H1 (cell line): Measurements from ENCODE around the gene CRTC1.

Experiments
- CREB1 ChIP-seq: IDR thresholded peaks from 2 replicates; pipeline ENCODE4 v1.6.1; 2012; ENCODE audit warnings: inconsistent platforms
- EGR1 ChIP-seq: IDR thresholded peaks from 2 replicates; pipeline ENCODE4 v1.6.1; 2011; ENCODE audit warnings: low read depth, low read length, borderline replicate concordance
- EP300 ChIP-seq, 2 experiments: IDR thresholded peaks; 1 replicate in 1 of 2; 2 replicates in 1 of 2; pipeline ENCODE4 v1.6.1; 2011 to 2012; ENCODE audit warnings: low read depth in 2 of 2, low read length in 2 of 2, mild to moderate bottlenecking in 2 of 2, borderline replicate concordance in 1 of 2, inconsistent platforms in 1 of 2, moderate library complexity in 1 of 2
- EZH2 ChIP-seq: fragments of 200-600 bp; sonication (generic); IDR thresholded peaks from 2 replicates; pipeline ENCODE4 v1.7.1; 2012; ENCODE audit warnings: low read depth, mild to moderate bottlenecking, moderate library complexity, low read length, inconsistent platforms; ENCODE audit not compliant: severe bottlenecking
- JUN ChIP-seq: IDR thresholded peaks from 2 replicates; pipeline ENCODE4 v1.6.1; 2011; ENCODE audit warnings: low read depth, mild to moderate bottlenecking, improper control_type of control experiment, low read length
- JUND ChIP-seq: IDR thresholded peaks from 2 replicates; pipeline ENCODE4 v1.6.1; 2011; ENCODE audit warnings: mild to moderate bottlenecking, improper control_type of control experiment, low read length
- POLR2A ChIP-seq, 2 experiments: IDR thresholded peaks; 1 replicate in 1 of 2; 2 replicates in 1 of 2; pipeline ENCODE4 v1.6.1; 2011; ENCODE audit warnings: low read depth in 2 of 2, low read length in 2 of 2, mild to moderate bottlenecking in 2 of 2; ENCODE audit errors: control extremely low read depth in 1 of 2
- POLR2AphosphoS5 ChIP-seq: IDR thresholded peaks from 2 replicates; pipeline ENCODE4 v1.6.1; 2011; ENCODE audit warnings: low read depth, low read length
- RFX5 ChIP-seq: IDR thresholded peaks from 2 replicates; pipeline ENCODE4 v1.6.1; 2011; ENCODE audit warnings: low read depth, low read length, improper control_type of control experiment, borderline replicate concordance
- RNF2 ChIP-seq: fragments of 200-900, 300-1000 bp; sonication (generic); IDR thresholded peaks from 2 replicates; pipeline ENCODE4 v1.7.1; 2016; ENCODE audit warnings: borderline replicate concordance, low read depth, mild to moderate bottlenecking, antibody characterized with exemption, low read length; ENCODE audit not compliant: poor library complexity, severe bottlenecking; ENCODE audit errors: missing control alignments
- TCF12 ChIP-seq: IDR thresholded peaks from 2 replicates; pipeline ENCODE4 v1.6.1; 2011; ENCODE audit warnings: low read depth, mild to moderate bottlenecking, low read length
- TEAD4 ChIP-seq: IDR thresholded peaks from 2 replicates; pipeline ENCODE4 v1.6.1; 2012; ENCODE audit warnings: low read depth, low read length, inconsistent platforms, mixed read lengths
- TF ChIP-seq, protein P1 (sequence below), 3 experiments: IDR thresholded peaks; 1 replicate in 2 of 3; 2 replicates in 1 of 3; pipeline versions ENCODE4 v1.5.1 to v1.6.1; 2011; ENCODE audit warnings: low read length in 3 of 3, mild to moderate bottlenecking in 3 of 3, inconsistent platforms in 2 of 3, low read depth in 1 of 3, moderate library complexity in 1 of 3; ENCODE audit not compliant: insufficient read depth in 1 of 3; ENCODE audit errors: control extremely low read depth in 1 of 3
- TF ChIP-seq, protein P2 (sequence below): IDR thresholded peaks from 2 replicates; pipeline ENCODE4 v1.6.1; 2012; ENCODE audit warnings: low read length, inconsistent platforms

DNA sequence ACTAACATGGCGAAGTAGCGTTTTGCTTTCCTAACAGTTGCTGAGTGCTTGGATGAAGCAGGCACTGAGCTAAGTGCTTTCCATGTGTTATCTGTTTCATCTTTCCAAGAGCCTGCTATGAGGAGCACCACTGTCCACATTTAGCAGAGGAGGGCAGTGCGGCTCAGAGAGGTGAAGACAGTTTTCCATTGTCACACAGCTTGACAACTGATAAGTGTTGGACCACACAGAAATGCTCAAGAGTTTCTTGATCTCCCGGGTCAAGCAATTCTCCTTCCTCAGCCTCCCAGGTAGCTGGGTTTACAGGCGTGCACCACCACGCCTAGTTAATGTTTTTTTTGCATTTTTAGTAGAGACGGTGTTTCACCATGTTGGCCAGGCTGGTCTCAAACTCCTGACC lies 6.8 kb upstream of the CRTC1 start:
- TF ChIP-seq, protein P1, sequence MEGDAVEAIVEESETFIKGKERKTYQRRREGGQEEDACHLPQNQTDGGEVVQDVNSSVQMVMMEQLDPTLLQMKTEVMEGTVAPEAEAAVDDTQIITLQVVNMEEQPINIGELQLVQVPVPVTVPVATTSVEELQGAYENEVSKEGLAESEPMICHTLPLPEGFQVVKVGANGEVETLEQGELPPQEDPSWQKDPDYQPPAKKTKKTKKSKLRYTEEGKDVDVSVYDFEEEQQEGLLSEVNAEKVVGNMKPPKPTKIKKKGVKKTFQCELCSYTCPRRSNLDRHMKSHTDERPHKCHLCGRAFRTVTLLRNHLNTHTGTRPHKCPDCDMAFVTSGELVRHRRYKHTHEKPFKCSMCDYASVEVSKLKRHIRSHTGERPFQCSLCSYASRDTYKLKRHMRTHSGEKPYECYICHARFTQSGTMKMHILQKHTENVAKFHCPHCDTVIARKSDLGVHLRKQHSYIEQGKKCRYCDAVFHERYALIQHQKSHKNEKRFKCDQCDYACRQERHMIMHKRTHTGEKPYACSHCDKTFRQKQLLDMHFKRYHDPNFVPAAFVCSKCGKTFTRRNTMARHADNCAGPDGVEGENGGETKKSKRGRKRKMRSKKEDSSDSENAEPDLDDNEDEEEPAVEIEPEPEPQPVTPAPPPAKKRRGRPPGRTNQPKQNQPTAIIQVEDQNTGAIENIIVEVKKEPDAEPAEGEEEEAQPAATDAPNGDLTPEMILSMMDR (IDR thresholded peaks at IDR 0.05; ENCODE audit: control extremely low read depth in 1 of 3, insufficient read depth in 1 of 3, low read depth in 1 of 3, low read length in 3 of 3): no peak
- TF ChIP-seq TEAD4 (no peak), TCF12 (no peak), JUND (no peak), EGR1 (no peak), RNF2 (no peak), EZH2 (no peak), CREB1 (no peak), POLR2A (IDR thresholded peaks at IDR 0.05; ENCODE audit: control extremely low read depth in 1 of 2, low read depth in 2 of 2, low read length in 2 of 2) (no peak), EP300 (IDR thresholded peaks at IDR 0.05; ENCODE audit: borderline replicate concordance in 1 of 2, low read depth in 2 of 2, low read length in 2 of 2) (no peak), POLR2AphosphoS5 (no peak), JUN (no peak), RFX5 (no peak)
- TF ChIP-seq, protein P2, sequence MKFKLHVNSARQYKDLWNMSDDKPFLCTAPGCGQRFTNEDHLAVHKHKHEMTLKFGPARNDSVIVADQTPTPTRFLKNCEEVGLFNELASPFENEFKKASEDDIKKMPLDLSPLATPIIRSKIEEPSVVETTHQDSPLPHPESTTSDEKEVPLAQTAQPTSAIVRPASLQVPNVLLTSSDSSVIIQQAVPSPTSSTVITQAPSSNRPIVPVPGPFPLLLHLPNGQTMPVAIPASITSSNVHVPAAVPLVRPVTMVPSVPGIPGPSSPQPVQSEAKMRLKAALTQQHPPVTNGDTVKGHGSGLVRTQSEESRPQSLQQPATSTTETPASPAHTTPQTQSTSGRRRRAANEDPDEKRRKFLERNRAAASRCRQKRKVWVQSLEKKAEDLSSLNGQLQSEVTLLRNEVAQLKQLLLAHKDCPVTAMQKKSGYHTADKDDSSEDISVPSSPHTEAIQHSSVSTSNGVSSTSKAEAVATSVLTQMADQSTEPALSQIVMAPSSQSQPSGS: no peak
